PFSK-1 (cell line): ENCODE measurements around the gene TMEM273.

Experiments used
- FOXP2 ChIP-seq: optimal IDR thresholded peaks from 2 replicates; pipeline ENCODE3; 2011; ENCODE audit warnings: borderline replicate concordance, control low read depth, inconsistent platforms; ENCODE audit not compliant: insufficient read depth; ENCODE audit errors: extremely low read length, extremely low read depth
- POLR2AphosphoS5 ChIP-seq: IDR thresholded peaks from 2 replicates; pipeline ENCODE4 v1.6.1; 2012; ENCODE audit warnings: low read depth, mild to moderate bottlenecking, control low read depth, low read length, moderate library complexity
- SIN3A ChIP-seq: IDR thresholded peaks from 2 replicates; pipeline ENCODE4 v1.6.1; 2012; ENCODE audit warnings: mild to moderate bottlenecking, low read length, moderate library complexity, borderline replicate concordance; ENCODE audit not compliant: insufficient read depth
- TAF1 ChIP-seq: IDR thresholded peaks from 2 replicates; pipeline ENCODE4 v1.6.1; 2012; ENCODE audit warnings: low read length, control low read depth, borderline replicate concordance; ENCODE audit not compliant: insufficient read depth
- TF ChIP-seq, protein P1 (sequence below), 2 experiments: IDR thresholded peaks; 2 replicates each; pipeline versions ENCODE4 v1.6.1 to v1.8.0; 2011 to 2012; ENCODE audit warnings: low read depth in 2 of 2, low read length in 2 of 2, control low read depth in 1 of 2, inconsistent platforms in 1 of 2, mild to moderate bottlenecking in 1 of 2, moderate library complexity in 1 of 2; ENCODE audit not compliant: insufficient read depth in 1 of 2

Gene TMEM273

GRCh38 chr10:49168831-49169500, 19.2 kb downstream of the TMEM273 start:
- no peak for TF ChIP-seq TAF1
- TF ChIP-seq POLR2AphosphoS5 = no peak
- no peak for TF ChIP-seq SIN3A
- TF ChIP-seq, protein P1, sequence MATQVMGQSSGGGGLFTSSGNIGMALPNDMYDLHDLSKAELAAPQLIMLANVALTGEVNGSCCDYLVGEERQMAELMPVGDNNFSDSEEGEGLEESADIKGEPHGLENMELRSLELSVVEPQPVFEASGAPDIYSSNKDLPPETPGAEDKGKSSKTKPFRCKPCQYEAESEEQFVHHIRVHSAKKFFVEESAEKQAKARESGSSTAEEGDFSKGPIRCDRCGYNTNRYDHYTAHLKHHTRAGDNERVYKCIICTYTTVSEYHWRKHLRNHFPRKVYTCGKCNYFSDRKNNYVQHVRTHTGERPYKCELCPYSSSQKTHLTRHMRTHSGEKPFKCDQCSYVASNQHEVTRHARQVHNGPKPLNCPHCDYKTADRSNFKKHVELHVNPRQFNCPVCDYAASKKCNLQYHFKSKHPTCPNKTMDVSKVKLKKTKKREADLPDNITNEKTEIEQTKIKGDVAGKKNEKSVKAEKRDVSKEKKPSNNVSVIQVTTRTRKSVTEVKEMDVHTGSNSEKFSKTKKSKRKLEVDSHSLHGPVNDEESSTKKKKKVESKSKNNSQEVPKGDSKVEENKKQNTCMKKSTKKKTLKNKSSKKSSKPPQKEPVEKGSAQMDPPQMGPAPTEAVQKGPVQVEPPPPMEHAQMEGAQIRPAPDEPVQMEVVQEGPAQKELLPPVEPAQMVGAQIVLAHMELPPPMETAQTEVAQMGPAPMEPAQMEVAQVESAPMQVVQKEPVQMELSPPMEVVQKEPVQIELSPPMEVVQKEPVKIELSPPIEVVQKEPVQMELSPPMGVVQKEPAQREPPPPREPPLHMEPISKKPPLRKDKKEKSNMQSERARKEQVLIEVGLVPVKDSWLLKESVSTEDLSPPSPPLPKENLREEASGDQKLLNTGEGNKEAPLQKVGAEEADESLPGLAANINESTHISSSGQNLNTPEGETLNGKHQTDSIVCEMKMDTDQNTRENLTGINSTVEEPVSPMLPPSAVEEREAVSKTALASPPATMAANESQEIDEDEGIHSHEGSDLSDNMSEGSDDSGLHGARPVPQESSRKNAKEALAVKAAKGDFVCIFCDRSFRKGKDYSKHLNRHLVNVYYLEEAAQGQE (IDR thresholded peaks at IDR 0.05; ENCODE audit: insufficient read depth in 1 of 2, low read depth in 2 of 2, low read length in 2 of 2) = no peak
- no peak for TF ChIP-seq FOXP2

GRCh38 chr10:49168171-49168540, 20.0 kb downstream of the TMEM273 start:
- no peak for TF ChIP-seq SIN3A
- TF ChIP-seq TAF1 = no peak
- no peak for TF ChIP-seq POLR2AphosphoS5
- TF ChIP-seq, protein P1 (IDR thresholded peaks at IDR 0.05; ENCODE audit: insufficient read depth in 1 of 2, low read depth in 2 of 2, low read length in 2 of 2) = no peak
- no peak for TF ChIP-seq FOXP2

- TF ChIP-seq FOXP2 = no peak
- TF ChIP-seq, protein P1 (IDR thresholded peaks at IDR 0.05; ENCODE audit: insufficient read depth in 1 of 2, low read depth in 2 of 2, low read length in 2 of 2) = no peak
- TF ChIP-seq POLR2AphosphoS5 = no peak
- TF ChIP-seq SIN3A = no peak
- no peak for TF ChIP-seq TAF1
Observed at GRCh38 chr10:49167425-49168170, 20.6 kb downstream of the TMEM273 start.

DNA sequence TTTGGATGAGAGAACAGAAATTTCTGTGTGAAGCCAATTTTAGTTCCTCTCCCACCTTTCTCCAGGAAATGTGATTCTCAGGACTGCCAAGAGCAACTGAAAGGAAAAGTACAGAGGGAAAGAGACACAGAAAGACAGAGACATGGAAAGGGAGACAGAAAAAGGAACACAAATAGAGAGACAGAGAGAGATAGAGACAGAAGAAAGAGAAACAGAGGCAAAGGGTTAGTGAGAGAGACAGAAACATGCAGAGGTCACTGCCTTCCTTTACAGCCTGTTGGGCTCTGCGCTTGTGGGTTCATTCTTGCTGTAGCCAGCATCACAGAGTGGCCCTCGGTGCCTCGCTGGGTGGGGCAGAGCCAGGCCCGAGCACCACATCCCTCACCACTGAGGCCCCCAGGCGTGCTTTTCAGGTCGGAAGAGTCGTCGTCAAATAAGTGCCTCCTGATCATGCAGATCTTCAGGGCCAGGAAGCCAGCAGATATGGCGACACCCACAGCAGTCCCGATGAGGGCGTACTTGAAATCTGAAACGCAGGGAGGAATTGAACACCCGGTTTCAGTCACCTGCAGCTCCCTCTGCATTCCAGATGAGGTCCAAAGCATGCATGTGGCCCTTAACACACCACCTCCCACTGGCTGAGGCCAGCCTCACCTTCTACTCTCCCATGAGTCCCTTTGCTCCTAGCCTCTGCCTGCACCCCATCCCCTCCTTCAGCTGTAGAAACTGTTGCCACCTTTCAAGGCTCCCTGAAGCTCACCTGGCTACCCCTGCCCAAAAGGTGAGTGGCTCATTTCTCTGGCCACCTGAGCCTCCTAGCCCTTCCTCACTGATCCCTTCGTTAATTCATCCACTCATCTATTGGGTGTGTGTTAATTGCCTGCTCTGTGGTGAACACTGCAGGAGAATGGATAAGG, 21.4 kb downstream of the TMEM273 start:
- TF ChIP-seq, protein P1 (IDR thresholded peaks at IDR 0.05; ENCODE audit: insufficient read depth in 1 of 2, low read depth in 2 of 2, low read length in 2 of 2) = no peak
- TF ChIP-seq FOXP2 (no peak), POLR2AphosphoS5 (no peak), SIN3A (no peak), TAF1 (no peak)
